IPS-NIHi11 (cell line): ENCODE data around the gene THBS2.
A peak's percentile ranks its signal among the peaks of the same experiment; 100 is the strongest.
"Not testable (repeated sequence)": the region's sequence is repeated elsewhere in the genome, so short reads cannot be mapped to it uniquely, and the experiment has no call there.

Experiments
- DNase-seq: peaks from one replicate; pipeline ENCODE4 v3.0.0; 2012; ENCODE audit warnings: mixed read lengths, low spot score

THBS2 gene

DNA sequence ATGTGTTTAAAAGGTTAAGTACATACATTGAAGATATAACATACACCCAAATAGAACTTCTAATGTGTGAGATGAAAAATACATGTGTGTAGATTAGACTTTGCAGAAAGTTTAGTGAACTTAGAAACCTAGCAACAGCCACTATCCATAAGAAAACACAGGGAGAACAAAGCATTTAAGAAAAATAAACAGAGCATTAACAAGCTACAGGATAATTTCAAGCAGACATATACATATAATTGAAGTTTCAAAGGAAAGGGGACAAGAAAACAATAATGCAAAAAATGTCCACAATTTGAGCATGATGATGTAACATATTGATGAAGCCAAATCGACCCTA lies 18.2 kb upstream of the THBS2 start:
- no peak for DNase-seq

DNA sequence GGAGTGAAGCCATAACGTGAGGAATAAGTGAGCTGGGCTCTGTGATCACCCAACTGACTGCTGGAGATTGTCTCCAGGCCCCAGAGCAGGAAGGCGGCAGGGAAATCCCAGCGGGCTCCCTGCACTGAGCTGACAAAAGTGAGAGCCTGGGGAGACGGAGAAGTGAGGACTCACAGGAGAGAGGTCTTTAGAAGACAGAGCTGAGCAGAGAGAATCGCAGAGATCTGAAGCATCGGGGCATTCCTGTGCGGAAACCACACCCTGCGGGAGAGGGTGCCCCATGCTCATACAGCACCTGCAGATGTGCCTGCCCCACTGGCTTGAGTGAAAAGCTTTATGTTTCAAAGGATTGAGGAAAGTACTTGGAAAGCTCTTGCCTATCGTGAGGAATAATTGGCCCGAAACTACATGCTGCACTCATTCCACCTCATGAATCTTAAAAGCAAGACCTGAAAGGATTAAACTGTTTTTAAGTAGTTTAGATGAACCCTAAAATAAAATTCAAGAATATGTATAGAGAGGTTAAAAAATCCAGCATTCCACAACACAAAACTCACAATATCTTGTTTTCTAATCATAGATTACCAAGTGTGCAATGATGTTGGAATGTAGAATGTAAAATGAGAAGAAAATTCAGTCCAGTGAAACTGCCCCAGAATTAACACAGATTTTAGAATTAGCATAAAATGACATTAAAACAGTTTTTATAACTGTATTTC lies 17.7 kb upstream of the THBS2 start:
- DNase-seq, result peak; percentile 47

DNA sequence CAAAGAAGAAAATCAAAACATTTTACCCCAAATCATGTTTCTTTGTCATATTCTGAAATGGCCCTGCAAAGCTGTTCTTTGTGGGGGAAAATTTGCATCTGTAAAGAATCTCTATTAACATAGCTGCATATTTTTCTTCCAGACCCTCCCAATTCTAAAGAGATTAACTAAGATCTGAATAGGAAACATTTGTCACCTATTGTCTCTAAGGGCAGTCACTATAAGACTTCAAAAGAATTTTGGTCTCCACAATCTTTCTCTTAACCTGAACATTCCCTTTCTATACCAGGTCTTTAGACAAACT lies 16.4 kb upstream of the THBS2 start:
- DNase-seq, result not testable (repeated sequence)

DNA sequence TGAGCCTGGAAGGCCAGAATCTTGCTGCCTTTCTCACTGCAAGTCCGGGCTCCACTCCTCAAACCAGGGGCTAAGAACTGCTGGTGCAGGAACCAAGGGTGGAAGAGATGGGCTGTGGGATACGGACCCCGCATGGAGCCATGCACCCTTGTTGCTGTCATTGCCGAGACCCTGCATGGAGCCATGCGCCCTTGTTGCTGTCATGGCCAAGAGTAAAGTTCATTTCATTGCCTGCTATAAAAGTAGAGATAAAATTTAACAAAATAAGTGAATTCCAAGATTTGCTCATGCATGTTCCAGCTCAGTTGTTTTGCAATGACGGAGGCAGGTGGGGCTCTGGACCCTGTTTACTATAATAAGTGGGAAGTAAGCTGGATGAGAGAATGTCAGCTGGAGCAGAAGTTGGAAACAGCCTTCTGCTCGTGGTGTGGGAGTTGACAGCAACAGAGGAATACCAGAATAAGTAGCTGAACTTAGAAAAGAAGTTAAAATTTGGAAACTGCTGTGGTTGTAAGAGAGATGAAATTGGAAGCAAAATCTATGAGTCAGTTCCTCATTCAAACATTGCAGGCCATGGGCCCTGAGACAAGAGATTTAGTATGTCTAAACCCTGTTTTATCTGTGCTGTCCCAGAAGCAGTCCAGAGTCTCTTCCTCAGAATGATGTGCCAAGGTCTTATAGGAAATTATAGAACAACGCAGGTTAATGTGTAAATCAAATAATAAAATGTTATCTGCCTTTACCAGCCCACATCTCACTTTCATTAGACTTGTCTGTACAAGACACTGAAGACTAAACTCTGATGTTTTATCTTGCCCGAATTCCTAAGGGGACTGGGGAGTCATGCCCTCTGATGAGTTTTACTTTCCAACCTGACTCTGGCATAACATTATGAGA lies 15.8 kb upstream of the THBS2 start:
- DNase-seq, result no peak

DNA sequence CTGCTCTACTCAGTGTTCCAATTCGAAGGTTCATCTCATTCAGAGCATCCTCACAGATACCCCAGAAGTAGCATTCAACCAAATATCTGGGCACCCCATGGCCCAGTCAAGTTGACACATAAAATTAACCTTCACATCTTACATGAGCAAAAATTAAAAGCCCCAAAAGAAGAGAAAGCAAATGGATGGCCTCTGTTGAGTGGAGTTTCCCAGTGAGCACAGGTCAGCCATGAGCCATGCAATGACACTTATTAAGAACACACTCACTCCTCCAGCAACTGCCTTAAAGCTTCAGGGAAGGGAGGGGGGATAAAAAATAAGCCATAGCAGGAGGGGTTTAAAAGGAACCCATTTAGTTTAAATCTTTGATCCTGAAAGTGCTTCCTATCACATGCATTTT lies 14.6 kb upstream of the THBS2 start:
- DNase-seq, result no peak

DNA sequence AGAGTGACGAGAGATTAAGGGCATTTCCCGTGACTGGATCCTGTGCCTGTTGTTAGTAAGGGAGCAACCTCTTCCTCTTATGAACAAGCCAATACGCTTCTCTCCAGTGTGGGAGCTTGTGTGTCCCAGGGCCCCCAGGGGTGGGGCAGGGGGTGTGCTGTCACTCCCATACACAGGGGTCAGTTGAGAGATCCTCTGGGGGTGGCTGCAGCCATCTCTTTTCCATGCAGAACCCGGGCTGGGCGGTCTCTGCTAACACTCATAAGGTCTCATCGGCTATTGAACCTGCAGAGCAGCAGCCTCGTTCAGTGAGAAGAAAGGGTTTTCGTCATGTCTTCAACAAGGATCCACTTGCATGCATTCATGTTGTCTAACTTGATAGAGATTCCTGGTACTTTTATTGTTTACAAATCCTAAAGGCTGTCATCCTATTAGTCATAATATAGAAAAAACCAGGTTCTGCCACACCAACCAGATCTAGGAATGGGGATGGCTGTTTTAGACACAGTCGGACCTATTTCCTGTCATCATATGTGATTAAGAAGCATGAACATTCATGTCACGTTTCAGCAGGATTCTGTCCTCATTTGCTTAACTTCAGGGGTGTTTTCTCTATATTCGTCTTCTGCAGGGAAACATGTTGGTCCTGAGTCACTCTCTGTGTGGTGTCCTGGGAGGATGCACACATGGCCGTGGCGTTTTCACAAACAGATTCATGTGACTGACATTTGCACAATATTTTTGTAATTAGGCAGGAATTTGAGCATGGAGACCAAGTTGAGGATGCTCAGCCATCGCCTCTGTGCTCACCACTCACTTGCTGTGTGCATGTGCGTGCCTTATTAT lies 13.3 kb upstream of the THBS2 start:
- DNase-seq, result no peak

DNA sequence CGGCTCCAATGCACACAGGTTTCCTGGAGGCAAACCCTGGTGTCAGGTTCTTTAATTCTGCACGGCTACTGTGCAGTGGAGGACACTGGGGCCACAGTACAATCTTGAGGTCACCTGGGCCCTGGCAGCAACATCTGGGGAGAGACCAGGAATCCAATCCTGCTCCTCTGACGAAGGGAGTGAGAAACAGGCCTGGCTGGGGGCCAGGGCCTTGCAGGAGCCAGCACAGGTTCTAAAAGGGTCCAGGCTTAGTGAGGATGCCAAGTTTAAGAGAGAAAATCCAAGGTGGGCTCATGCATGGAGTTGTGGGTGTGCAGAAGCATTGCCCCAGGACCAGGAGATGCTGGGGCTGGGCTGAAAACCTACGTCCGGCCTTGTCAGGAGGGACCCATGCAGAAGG lies 12.6 kb upstream of the THBS2 start:
- no peak for DNase-seq

DNA sequence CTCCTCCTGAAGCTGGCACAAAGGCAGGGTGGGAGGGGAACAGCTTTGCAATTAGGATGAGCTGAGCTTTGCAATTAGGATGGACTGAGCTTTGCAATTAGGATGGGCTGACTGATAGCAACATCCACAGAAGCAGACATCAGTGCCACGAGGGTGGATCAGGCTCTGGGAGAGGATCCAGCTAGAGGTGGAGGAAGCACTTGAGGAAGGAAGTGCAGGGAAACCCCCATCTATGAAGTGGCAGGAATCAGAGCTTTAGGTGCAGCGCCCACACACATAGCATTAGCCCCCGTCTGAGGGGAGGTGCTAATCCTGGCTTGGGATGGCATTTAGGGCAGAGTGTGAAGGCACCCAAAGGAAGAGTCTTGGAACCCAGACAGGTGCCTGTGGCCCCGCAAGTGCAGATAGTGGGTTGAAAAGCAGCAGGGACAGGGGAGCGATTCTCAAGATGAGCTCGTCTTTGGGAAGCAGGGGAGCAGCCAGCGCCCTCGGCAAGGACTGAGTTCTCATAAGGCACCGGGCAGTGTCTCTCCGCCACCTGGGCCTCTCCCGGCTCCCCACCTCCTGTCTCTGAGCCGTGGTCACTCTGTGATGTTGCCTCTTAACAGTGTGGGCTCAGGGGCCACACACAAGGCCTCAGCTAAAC lies 12.0 kb upstream of the THBS2 start:
- no peak for DNase-seq

DNA sequence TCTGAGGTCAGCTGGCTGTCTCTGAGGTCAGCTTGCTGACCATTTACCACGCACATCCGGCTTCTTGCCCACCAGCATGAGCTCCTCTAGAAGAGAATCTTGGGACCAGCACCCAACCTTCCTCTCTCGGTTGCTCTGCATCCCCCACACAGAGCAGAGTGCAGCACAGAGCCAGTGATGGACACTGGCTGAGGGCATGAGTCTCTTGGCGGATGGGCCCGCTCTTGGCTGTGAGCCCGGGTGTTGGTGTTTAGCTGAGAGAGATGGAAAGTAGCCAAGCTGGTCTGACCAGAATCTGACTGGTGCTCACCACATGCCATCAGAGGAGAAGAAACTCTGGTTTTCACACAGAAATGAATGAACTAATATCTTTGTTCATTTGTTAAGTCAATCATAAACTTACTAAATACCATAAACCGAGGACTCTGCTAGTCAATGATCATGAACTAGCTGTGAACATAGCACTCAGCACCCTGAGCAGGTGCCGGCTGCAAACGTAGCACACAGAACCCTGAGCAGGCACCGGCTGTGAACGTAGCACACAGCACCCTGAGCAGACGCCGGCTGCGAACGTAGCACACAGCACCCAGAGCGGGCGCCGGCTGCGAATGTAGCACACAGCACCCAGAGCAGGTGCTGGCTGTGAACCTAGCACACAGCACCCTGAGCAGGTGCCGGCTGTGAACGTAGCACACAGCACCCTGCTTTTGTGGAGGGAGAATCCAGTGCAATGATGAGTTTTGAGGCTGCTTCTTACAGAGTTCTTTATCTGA lies 10.4 kb upstream of the THBS2 start:
- no peak for DNase-seq

DNA sequence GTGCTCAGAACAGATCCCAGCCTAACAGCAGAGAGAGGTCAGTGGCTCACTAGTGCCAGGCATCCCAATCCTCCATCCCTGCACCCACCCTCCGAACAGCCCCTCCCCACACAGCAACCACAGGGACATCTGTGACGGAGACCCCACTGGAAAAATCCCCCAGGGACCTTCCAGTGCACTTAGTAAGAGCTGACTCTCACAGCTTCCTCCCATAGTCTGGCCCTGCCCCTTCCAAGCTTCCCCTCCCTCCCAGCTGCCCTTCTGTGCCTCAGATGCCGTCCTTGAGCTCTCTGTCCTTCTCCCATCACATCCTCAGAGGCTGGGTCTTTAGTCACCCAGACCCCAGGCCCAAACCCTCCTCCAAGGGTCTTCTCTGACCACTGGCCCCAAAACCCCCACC lies 9.7 kb upstream of the THBS2 start:
- DNase-seq, result no peak

DNA sequence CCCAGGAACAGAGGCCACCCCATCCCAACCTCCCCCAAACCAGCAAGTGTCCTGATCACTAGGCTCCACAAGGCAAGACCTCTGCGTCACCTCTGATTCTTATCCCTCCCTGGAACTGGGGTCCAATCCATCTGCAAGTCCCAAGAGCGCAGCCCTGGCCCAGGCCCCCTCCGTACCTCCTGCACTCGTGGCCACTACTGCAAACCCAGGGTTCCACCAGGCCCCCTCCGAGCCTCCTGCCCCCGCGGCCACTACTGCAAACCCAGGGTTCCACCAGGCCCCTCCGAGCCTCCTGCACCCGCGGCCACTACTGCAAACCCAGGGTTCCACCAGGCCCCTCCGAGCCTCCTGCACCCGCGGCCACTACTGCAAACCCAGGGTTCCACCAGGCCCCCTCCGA lies 9.0 kb upstream of the THBS2 start:
- not testable (repeated sequence) for DNase-seq

DNA sequence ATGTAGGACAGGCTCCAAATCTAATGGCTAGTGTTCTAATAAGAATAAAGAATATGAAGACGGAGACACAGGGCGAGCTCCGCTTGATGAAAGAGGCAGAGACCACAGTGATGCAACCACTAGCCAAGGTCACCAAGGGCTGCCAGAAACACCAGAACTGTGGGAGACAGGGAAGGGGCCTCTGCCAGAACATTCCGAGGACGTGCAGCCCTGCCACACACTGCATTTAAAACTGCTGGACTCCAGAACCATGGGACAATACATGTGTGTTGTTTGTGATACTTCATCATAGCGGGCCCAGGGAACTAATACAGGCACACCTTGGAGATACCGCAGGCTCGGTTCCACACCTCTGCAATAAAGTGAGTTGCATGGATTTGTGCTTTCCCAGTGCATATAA lies 2.9 kb upstream of the THBS2 start:
- DNase-seq, result no peak

DNA sequence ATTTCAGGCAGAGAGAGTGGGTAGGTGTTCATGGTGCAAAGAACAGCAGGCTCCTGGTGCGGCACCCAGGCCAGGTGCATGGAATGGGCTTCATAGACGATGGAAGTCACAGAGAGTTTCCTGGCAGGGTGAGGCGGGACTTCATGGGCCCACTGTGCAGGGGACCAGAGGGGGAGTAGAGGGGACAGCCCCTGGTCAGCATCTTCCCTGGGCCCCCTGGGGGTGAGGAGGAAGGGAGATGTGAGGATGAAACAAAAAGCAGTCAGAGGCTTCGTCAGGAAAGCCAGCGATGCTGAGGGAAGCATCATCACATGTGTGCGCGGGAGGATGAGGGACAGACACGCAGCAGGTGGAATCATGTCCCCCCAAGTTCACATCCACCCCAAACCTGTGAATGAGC lies 2.4 kb upstream of the THBS2 start:
- DNase-seq, result no peak

DNA sequence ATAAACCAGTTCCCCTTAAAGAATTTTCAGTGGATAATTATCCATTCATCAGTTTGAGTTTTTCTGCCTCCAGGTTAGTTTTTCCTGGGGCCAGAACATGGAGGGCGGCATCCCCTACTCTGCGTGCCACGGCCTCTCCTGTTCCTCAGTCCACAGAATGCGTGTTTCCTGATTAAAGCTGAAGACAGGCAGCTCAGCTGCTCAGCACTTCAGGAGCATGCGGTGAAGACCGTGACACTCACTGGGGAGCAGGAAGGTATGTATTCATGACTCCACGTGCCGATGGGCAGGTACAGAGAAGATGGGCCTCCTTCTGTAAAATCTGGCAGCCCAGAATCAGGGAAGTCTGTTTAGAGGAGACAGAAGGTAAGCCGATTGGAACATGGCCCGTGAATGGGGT lies 2.0 kb upstream of the THBS2 start:
- no peak for DNase-seq

DNA sequence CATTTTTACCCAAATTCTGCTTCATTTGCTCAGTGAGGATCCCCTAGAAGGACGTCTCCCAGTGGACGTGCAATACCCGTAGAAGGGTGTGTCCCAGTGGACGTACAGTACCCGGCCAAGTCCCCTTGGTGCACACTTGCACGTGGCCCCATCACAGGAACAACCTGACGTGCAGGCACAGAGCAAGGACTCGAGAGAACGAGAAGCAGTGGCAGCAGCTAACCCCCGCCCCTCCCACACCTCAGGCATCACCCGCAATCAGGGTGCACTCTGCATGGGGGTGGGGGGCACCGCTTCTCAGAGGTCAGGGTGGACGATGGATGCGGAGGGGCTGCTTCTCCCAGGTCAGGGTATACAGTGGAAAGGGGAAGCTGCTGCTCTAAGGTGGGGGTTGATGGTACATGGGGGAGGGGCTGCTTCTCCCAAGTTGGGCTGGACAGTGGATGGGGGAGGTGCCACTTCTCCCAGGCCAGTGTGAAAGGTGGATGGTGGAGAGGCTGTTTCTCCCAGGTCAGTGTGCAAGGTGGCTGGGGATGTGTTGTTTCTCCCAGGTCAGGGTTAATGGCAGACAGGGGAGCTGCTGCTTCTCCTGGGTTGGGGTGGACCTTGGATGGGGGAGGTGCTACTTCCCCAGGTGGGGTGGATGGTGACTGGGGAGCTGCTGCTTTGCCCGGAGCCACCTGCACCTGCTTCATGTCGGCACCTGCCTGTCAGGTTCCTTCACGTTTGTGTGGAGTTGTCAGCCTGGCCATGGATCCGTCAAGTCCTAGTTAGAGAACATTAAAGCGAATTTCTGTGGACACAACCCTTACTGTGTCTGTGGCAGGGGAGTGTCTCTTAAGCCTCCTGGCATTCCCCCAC lies 1.0 kb upstream of the THBS2 start:
- DNase-seq, result no peak

DNA sequence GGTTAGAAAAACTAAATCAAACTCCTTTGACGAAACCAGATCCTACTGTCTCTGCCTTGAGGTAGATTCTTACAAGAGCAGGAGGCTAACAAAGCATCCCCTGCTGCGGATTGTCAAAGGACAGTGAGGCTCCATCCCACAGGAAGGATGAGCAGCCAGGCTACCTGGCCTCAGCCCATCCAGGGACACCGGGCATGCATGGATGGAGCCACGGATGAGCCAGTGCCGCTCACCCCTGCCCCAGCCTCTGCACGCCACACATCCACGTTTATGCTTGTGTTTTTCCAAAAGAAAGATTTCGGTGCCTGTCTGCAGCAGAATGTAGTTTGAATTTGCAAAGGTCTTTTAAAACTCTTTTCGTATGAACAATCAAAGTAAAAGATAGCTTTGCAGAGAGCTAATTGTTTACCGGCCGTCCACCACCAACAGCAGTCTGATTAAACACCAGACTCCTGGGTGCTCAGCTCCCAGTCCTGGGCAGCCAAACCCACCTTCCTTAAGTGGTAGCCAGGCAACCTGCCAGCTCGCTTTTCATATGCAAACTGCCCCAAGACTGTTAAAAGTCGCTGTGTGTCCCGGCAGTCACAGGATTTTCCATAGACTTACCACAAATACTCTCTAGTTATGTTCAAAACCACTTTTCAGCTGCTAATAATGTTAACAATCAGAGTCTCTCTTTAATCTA lies 999 bp downstream of the THBS2 start:
- DNase-seq, result no peak

DNA sequence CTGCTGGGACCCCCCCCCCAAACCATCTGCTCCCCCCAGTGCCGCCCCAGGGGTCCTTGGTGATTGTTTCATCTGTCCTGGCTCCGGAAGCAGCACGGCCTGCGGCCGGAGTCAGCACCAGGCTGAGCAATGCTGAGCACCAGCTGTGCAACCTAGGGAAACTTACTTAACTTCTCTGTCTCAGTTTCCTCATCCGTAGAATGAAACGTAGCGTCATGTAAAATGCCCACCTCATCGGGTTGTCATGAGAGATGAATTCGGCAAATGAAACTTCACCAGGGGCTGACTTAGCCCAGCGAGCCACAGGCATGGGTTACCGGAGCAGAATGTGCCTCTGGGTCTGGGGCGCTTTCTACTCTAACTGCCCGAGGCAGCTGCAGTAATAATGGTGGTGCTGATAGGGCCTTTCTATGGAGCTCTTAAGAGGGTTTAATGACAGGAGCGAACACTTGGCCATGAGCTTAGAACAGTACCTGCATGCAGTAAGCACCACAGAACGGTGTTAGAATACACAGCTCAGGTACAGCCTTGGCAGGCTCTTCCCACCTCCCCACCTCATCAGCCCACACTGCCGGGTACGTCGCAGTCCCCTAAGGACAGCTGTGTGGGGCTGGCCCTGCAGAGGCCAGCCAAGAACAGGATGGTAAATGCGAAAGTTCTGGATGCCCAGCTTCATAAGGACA lies 1.7 kb downstream of the THBS2 start:
- DNase-seq, result no peak

DNA sequence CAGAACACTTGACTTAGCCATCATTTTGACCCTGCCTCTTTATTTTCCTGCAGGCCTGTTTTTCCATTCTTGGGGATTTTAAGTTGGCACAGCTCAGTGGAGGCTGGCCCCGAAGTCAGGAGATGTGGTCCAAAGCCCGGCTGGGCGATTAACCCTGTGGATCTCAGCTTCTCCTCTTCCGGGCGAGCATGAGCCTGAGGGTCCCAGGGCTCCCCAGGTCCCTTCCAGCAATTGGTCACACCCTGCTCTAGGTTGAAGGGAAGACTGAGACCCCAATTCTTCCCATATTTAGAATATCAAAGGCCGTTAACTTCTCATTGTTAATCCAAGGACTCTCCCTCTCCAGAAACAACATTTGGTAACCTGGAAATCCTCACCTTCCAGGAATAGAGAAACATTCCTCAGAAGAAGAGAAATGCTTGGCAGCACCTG lies 2.3 kb downstream of the THBS2 start:
- DNase-seq, result no peak

DNA sequence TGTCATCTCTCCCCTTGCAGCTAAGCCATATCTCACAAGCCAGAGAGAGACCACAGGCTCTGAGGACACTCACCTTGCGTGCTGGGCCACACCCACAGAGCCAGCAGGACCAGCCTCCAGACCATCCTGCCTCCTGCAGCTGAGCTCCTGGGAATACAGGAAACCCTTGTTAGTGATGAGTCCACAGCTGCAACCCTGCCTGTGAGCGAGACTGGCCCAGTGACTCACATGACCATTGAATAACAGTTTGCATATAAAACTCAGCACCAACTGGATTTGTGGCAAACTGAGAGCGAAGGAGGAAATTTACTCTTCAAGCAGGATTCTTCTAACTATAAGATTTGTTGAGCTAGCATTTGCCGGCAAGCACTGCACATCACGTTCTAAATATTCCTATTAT lies 3.0 kb downstream of the THBS2 start:
- no peak for DNase-seq
